ENCODE data around the gene HRH3. TPM values are rescaled to one million over a fixed set of nuclear protein-coding genes. Genes with fewer than 3 reads are reported as not detected.

HRH3 gene
- polyA plus RNA-seq, 3 donors = not detected

DNA sequence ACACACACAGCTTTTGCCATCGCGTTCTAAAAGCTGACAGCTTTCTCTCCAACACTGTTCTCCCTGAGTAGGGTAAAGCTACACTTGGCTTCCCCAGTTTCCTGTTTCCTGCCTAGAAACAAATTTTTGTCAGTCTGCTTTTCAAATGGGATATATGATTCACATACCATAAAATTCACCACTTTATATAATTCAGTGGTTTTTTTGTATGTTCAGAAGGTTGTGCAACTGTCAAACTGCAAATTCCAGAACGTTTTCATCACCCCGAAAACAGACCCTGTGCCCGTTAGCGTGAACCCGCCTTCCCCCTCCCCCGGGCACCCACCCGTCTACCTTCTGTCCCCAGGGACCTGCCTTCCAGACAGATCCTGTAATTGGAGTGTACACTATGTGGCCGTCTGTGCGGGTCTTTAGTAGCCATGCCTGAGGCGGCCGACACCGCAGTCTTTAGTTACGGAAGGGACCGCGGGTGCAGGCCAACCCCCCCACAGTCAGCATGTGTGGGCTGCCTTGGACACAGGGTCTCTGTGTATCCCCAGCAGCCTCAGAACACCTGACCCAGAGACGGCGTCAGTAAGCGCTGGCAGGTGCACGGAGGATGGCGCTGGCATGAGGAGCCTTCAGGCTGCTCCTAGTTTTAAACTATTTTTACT is 16.6 kb downstream of the HRH3 start:
- WGBS (ENCODE audit: insufficient coverage) = 89% methylated on average over 21 of the region's 22 CpGs
- no peaks in the 10 kb centered on the region for H4K20me1 ChIP-seq (ENCODE audit: insufficient read depth, low read length)
- H3K4me3 ChIP-seq (replicated peaks in 1 of 3; ENCODE audit: low read depth in 2 of 3, low read length in 3 of 3) = no peak overlapping the region
- H3K4me1 ChIP-seq (ENCODE audit: control insufficient read depth in 1 of 2, insufficient read depth in 2 of 2, low read length in 2 of 2) = no peaks in the 10 kb centered on the region
- H3K27ac ChIP-seq (ENCODE audit: low read depth in 1 of 2, low read length in 2 of 2) = no peak overlapping the region
- no peak for DNase-seq
- Mint-ChIP-seq H3K9me3 (no peaks in the 10 kb centered on the region), H3K4me3 (no peak overlapping the region), H3K27me3 (ENCODE audit: low read depth in 3 of 3) (peaks cover 0 to 1% (median 0%) of the 10 kb centered on the region in 3 donors), H3K27ac (no peak overlapping the region), H3K36me3 (peaks cover 40 to 58% of the 10 kb centered on the region in 2 donors), H3K4me1 (no peaks in the 10 kb centered on the region)
- H3K4me2 ChIP-seq (replicated peaks; ENCODE audit: extremely low read depth, low read length, poor library complexity, severe bottlenecking) = no peak overlapping the region
- no peaks in the 10 kb centered on the region for H3K27me3 ChIP-seq (ENCODE audit: control insufficient read depth in 2 of 2, insufficient read depth in 2 of 2, low read length in 2 of 2)
- TF ChIP-seq CTCF (IDR thresholded peaks at IDR 0.05) = no peak
- H3K36me3 ChIP-seq (replicated peaks in 1 of 2; ENCODE audit: control insufficient read depth in 1 of 2, insufficient read depth in 2 of 2, low read length in 2 of 2) = peaks cover 37 to 48% of the 10 kb centered on the region in 2 donors
- intact Hi-C loops (cut with micrococcal nuclease) = no loop called here
- no peaks in the 10 kb centered on the region for H3K9me3 ChIP-seq (replicated peaks in 1 of 2; ENCODE audit: control insufficient read depth in 1 of 2, insufficient read depth in 1 of 2, low read length in 2 of 2)
- H3K9ac ChIP-seq (ENCODE audit: insufficient read depth, low read length, poor library complexity, severe bottlenecking) = no peak overlapping the region
- H3K79me2 ChIP-seq (ENCODE audit: insufficient read depth, low read length) = no peaks in the 10 kb centered on the region
- H2AFZ ChIP-seq (ENCODE audit: insufficient read depth, low read depth, low read length, poor library complexity, severe bottlenecking) = no peak overlapping the region

DNA sequence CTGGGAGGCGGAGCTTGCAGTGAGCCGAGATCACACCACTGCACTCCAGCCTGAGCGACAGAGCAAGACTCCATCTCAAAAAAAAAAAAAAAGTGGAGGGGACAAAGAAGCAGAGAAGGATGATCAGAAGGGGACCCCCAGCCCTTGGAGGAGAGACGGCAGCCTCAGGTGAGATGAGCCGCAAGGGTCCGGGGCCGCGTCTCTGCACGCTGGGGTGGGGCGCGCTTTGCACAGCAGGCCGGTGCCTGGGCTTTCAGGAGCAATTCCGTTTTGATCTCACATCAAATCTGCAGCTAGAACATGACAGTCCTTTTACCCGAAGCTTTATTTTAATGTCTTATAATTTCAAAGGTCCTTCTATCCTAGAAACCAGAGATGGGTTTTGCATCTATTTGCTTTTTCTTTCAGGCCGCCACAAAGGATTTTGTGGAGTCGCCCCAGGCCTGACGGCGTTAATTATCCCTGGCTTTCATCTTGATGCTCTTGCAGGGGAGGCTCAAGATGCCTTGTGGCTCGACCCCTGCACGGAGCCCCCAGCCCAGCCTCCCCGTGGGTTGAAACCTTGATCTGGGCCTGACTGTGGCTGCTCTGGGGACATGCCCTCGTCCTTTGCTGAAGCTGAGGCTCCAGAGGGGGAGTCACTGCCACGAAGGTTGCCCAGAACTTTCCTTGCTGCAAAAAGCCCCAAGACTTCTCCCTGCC is 17.3 kb downstream of the HRH3 start:
- Mint-ChIP-seq H3K27ac (no peak overlapping the region), H3K36me3 (peaks cover 45 to 65% of the 10 kb centered on the region in 2 donors), H3K4me3 (no peak overlapping the region), H3K4me1 (no peaks in the 10 kb centered on the region), H3K27me3 (ENCODE audit: low read depth in 3 of 3) (peaks cover 0 to 1% (median 0%) of the 10 kb centered on the region in 3 donors), H3K9me3 (no peaks in the 10 kb centered on the region)
- no peak overlapping the region for H3K9ac ChIP-seq (ENCODE audit: insufficient read depth, low read length, poor library complexity, severe bottlenecking)
- no peak overlapping the region for H3K4me3 ChIP-seq (replicated peaks in 1 of 3; ENCODE audit: low read depth in 2 of 3, low read length in 3 of 3)
- no peaks in the 10 kb centered on the region for H3K79me2 ChIP-seq (ENCODE audit: insufficient read depth, low read length)
- intact Hi-C loops (cut with micrococcal nuclease) = no loop called here
- H3K9me3 ChIP-seq (replicated peaks in 1 of 2; ENCODE audit: control insufficient read depth in 1 of 2, insufficient read depth in 1 of 2, low read length in 2 of 2) = no peaks in the 10 kb centered on the region
- 98% methylated on average over 19 of the region's 23 CpGs for WGBS (ENCODE audit: insufficient coverage)
- H3K4me1 ChIP-seq (ENCODE audit: control insufficient read depth in 1 of 2, insufficient read depth in 2 of 2, low read length in 2 of 2) = no peaks in the 10 kb centered on the region
- no peak overlapping the region for H2AFZ ChIP-seq (ENCODE audit: insufficient read depth, low read depth, low read length, poor library complexity, severe bottlenecking)
- no peak for DNase-seq
- TF ChIP-seq CTCF (IDR thresholded peaks at IDR 0.05) = no peak
- H3K36me3 ChIP-seq (replicated peaks in 1 of 2; ENCODE audit: control insufficient read depth in 1 of 2, insufficient read depth in 2 of 2, low read length in 2 of 2) = peaks cover 44 to 55% of the 10 kb centered on the region in 2 donors
- no peaks in the 10 kb centered on the region for H3K27me3 ChIP-seq (ENCODE audit: control insufficient read depth in 2 of 2, insufficient read depth in 2 of 2, low read length in 2 of 2)
- H3K4me2 ChIP-seq (replicated peaks; ENCODE audit: extremely low read depth, low read length, poor library complexity, severe bottlenecking) = no peak overlapping the region
- H4K20me1 ChIP-seq (ENCODE audit: insufficient read depth, low read length) = no peaks in the 10 kb centered on the region
- H3K27ac ChIP-seq (ENCODE audit: low read depth in 1 of 2, low read length in 2 of 2) = no peak overlapping the region

Data from CD14-positive monocyte (primary cell).